GM12878 (cell line): Measurements from ENCODE around the gene DCAF15. TPM values are rescaled to one million over a fixed set of nuclear protein-coding genes. Genes with fewer than 3 reads are reported as not detected.

Experiments
- BCL11A ChIP-seq: IDR thresholded peaks from 2 replicates; pipeline ENCODE4 v1.6.1; 2011; ENCODE audit warnings: low read depth, low read length
- CEBPB ChIP-seq, 2 experiments: fragments of 150-350 bp in 1 of 2; IDR thresholded peaks; 2 replicates each; pipeline ENCODE4 v1.6.1; 2012 to 2014; ENCODE audit warnings: low read depth in 2 of 2, low read length in 2 of 2, borderline replicate concordance in 1 of 2, inconsistent platforms in 1 of 2
- CREB1 ChIP-seq: IDR thresholded peaks from 2 replicates; pipeline ENCODE4 v1.6.1; 2012; ENCODE audit warnings: low read depth, mild to moderate bottlenecking, inconsistent platforms
- GATAD2B ChIP-seq: fragments of 450-650 bp; conservative IDR thresholded peaks from 2 replicates; pipeline ENCODE4 v1.6.1; 2017; ENCODE audit warnings: low read depth, mild to moderate bottlenecking, moderate library complexity
- KLF5 ChIP-seq: fragments of 450-650 bp; IDR thresholded peaks from 2 replicates; pipeline ENCODE4 v1.6.1; 2014; ENCODE audit warnings: mild to moderate bottlenecking; ENCODE audit not compliant: partially characterized antibody
- MTA2 ChIP-seq: fragments of 450-650 bp; IDR thresholded peaks from 2 replicates; pipeline ENCODE4 v1.6.1; 2016; ENCODE audit warnings: low read depth, mild to moderate bottlenecking, moderate library complexity
- PAX5 ChIP-seq: IDR thresholded peaks from 2 replicates; pipeline ENCODE4 v1.6.1; 2011; ENCODE audit warnings: low read depth, low read length, borderline replicate concordance
- RCOR1 ChIP-seq: conservative IDR thresholded peaks from 2 replicates; pipeline ENCODE4 v1.6.1; 2012; ENCODE audit warnings: low read depth, low read length, improper control_type of control experiment
- SIN3A ChIP-seq: IDR thresholded peaks from 2 replicates; pipeline ENCODE4 v1.6.1; 2012; ENCODE audit warnings: low read depth, low read length, improper control_type of control experiment
- STAT1 ChIP-seq: fragments of 450-650 bp; conservative IDR thresholded peaks from 2 replicates; pipeline ENCODE4 v1.6.1; 2014; ENCODE audit warnings: antibody characterized with exemption, mild to moderate bottlenecking
- SUZ12 ChIP-seq: fragments of 200-600 bp; sonication (generic); IDR thresholded peaks from one replicate; pipeline ENCODE4 v1.6.1; 2018; ENCODE audit warnings: antibody characterized with exemption, mild to moderate bottlenecking; ENCODE audit not compliant: unreplicated experiment
- TBL1XR1 ChIP-seq: IDR thresholded peaks from 2 replicates; pipeline ENCODE4 v1.6.1; 2012; ENCODE audit warnings: low read depth, low read length, improper control_type of control experiment
- TCF3 ChIP-seq: IDR thresholded peaks from 2 replicates; pipeline ENCODE4 v1.6.1; 2012; ENCODE audit warnings: low read depth, mild to moderate bottlenecking, low read length, borderline replicate concordance; ENCODE audit not compliant: insufficient read depth
- polyA plus RNA-seq, 11 experiments: library from polyadenylated mRNA; depleted of rRNA in 4 of 11; unstranded in 6 of 11; stranded (reverse) in 5 of 11; fragments of >200 nt; fragmentation: Nextera tagmentation in 4 of 11; fragmentation: Illumina TruSeq in 1 of 11; extraction: Ambion mirVana in 4 of 11; extraction: Trizol in 1 of 11; gene quantifications; 1 replicate in 1 of 11; 2 replicates in 10 of 11; pipeline versions ENCODE4 v1.2.1 to v1.2.3, GENCODE V29; 2011 to 2016; ENCODE audit warnings: inconsistent platforms in 2 of 11, missing spikeins in 2 of 11, low read depth in 1 of 11
- total RNA-seq, 4 experiments: library from RNA; depleted of rRNA in 3 of 4; stranded (reverse); fragments of >200 nt in 3 of 4; fragmentation: Illumina TruSeq in 1 of 4; extraction: Trizol in 1 of 4; gene quantifications; 2 replicates each; pipeline versions ENCODE4 v1.2.1 to v1.2.3, GENCODE V29; 2013 to 2021
- TF ChIP-seq, protein P1 (sequence below): fragments of 450-650 bp; conservative IDR thresholded peaks from 2 replicates; pipeline ENCODE4 v1.6.1; 2017; ENCODE audit warnings: mild to moderate bottlenecking, moderate library complexity
- TF ChIP-seq, protein P2 (sequence below): fragments of 450-650 bp; IDR thresholded peaks from 2 replicates; pipeline ENCODE4 v1.6.1; 2017; ENCODE audit warnings: mild to moderate bottlenecking, moderate library complexity
- TF ChIP-seq, protein P3 (sequence below): fragments of 450-650 bp; IDR thresholded peaks from 2 replicates; pipeline ENCODE4 v1.6.1; 2017; ENCODE audit warnings: mild to moderate bottlenecking
- TF ChIP-seq, protein P4 (sequence below): fragments of 150-350 bp; IDR thresholded peaks from 2 replicates; pipeline ENCODE4 v1.6.1; 2014; ENCODE audit warnings: mild to moderate bottlenecking, low read depth, low read length
- TF ChIP-seq, protein P5 (sequence below): IDR thresholded peaks from 2 replicates; pipeline ENCODE4 v1.6.1; 2011; ENCODE audit warnings: mild to moderate bottlenecking, low read depth, low read length, moderate library complexity; ENCODE audit not compliant: insufficient replicate concordance

DCAF15 gene
- total and polyA plus RNA-seq, 10 of the 15 experiments (the other 5 are each of a cell fraction or from before 2014, with no cell fraction given): 0.16 to 63.4 (median 26.6) TPM

DNA sequence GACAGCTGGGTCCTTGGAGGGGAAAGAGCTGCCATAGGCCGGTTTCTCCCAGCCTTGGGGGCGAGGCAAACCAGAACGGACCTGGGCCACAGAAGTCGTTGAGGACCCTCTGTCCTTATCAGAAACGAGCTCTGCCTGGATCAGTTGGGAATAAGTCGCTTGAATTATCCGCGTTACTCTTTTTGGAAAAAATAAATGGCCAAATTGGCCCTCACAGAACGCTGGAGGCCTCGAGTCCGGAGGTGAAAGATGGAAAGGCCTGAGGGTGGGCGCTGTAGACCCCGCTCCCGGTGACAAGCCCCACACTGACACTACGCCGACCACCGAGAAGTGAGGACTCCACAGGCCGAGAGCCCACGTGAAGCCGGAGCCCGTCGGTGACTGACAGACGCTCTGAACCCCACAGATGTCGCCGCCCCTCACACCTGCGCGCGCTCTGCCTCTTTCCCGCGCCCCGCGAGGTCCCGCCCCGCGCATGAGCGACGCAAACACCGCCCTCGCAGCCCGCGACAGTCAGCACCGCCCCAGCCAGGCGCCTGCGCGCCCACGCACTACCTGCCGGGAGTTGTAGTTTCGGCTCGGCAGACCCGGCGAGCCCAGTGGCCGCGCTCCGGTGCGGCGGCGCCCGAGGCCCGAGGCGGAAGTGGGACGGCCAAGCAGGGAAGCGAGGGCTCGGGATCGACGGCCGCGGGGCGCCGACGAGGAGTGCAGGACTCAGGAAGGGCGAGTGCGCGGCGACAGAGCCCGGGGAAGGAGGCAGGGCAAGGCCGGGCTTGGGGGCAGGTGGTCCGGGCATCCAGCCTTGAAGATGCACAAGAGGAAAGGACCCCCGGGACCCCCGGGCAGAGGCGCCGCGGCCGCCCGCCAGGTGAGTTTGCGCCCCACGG lies 46.4 kb upstream of the DCAF15 start, which contains the start of the genes BRME1 and CC2D1A (continued):
- TF ChIP-seq, protein P1, sequence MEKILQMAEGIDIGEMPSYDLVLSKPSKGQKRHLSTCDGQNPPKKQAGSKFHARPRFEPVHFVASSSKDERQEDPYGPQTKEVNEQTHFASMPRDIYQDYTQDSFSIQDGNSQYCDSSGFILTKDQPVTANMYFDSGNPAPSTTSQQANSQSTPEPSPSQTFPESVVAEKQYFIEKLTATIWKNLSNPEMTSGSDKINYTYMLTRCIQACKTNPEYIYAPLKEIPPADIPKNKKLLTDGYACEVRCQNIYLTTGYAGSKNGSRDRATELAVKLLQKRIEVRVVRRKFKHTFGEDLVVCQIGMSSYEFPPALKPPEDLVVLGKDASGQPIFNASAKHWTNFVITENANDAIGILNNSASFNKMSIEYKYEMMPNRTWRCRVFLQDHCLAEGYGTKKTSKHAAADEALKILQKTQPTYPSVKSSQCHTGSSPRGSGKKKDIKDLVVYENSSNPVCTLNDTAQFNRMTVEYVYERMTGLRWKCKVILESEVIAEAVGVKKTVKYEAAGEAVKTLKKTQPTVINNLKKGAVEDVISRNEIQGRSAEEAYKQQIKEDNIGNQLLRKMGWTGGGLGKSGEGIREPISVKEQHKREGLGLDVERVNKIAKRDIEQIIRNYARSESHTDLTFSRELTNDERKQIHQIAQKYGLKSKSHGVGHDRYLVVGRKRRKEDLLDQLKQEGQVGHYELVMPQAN: no peak
- no peak for TF ChIP-seq MTA2
- TF ChIP-seq CEBPB (IDR thresholded peaks at IDR 0.05; ENCODE audit: borderline replicate concordance in 1 of 2, low read depth in 2 of 2, low read length in 2 of 2): no peak
- TF ChIP-seq CREB1: peak; percentile 78; the same call in 1 of the 2 replicates
- TF ChIP-seq RCOR1: no peak
- TF ChIP-seq, protein P2, sequence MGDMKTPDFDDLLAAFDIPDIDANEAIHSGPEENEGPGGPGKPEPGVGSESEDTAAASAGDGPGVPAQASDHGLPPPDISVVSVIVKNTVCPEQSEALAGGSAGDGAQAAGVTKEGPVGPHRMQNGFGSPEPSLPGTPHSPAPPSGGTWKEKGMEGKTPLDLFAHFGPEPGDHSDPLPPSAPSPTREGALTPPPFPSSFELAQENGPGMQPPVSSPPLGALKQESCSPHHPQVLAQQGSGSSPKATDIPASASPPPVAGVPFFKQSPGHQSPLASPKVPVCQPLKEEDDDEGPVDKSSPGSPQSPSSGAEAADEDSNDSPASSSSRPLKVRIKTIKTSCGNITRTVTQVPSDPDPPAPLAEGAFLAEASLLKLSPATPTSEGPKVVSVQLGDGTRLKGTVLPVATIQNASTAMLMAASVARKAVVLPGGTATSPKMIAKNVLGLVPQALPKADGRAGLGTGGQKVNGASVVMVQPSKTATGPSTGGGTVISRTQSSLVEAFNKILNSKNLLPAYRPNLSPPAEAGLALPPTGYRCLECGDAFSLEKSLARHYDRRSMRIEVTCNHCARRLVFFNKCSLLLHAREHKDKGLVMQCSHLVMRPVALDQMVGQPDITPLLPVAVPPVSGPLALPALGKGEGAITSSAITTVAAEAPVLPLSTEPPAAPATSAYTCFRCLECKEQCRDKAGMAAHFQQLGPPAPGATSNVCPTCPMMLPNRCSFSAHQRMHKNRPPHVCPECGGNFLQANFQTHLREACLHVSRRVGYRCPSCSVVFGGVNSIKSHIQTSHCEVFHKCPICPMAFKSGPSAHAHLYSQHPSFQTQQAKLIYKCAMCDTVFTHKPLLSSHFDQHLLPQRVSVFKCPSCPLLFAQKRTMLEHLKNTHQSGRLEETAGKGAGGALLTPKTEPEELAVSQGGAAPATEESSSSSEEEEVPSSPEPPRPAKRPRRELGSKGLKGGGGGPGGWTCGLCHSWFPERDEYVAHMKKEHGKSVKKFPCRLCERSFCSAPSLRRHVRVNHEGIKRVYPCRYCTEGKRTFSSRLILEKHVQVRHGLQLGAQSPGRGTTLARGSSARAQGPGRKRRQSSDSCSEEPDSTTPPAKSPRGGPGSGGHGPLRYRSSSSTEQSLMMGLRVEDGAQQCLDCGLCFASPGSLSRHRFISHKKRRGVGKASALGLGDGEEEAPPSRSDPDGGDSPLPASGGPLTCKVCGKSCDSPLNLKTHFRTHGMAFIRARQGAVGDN: peak; percentile 92
- no peak for TF ChIP-seq TBL1XR1
- TF ChIP-seq, protein P3, sequence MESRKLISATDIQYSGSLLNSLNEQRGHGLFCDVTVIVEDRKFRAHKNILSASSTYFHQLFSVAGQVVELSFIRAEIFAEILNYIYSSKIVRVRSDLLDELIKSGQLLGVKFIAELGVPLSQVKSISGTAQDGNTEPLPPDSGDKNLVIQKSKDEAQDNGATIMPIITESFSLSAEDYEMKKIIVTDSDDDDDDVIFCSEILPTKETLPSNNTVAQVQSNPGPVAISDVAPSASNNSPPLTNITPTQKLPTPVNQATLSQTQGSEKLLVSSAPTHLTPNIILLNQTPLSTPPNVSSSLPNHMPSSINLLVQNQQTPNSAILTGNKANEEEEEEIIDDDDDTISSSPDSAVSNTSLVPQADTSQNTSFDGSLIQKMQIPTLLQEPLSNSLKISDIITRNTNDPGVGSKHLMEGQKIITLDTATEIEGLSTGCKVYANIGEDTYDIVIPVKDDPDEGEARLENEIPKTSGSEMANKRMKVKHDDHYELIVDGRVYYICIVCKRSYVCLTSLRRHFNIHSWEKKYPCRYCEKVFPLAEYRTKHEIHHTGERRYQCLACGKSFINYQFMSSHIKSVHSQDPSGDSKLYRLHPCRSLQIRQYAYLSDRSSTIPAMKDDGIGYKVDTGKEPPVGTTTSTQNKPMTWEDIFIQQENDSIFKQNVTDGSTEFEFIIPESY: no peak
- TF ChIP-seq PAX5: peak; percentile 32; the same call in 1 of the 2 replicates
- no peak for TF ChIP-seq BCL11A
- 0 out of 2 replicates have a peak, but pooled peaks have one; percentile 82 for TF ChIP-seq STAT1
- TF ChIP-seq, protein P4, sequence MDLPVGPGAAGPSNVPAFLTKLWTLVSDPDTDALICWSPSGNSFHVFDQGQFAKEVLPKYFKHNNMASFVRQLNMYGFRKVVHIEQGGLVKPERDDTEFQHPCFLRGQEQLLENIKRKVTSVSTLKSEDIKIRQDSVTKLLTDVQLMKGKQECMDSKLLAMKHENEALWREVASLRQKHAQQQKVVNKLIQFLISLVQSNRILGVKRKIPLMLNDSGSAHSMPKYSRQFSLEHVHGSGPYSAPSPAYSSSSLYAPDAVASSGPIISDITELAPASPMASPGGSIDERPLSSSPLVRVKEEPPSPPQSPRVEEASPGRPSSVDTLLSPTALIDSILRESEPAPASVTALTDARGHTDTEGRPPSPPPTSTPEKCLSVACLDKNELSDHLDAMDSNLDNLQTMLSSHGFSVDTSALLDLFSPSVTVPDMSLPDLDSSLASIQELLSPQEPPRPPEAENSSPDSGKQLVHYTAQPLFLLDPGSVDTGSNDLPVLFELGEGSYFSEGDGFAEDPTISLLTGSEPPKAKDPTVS: no peak
- TF ChIP-seq, protein P5, sequence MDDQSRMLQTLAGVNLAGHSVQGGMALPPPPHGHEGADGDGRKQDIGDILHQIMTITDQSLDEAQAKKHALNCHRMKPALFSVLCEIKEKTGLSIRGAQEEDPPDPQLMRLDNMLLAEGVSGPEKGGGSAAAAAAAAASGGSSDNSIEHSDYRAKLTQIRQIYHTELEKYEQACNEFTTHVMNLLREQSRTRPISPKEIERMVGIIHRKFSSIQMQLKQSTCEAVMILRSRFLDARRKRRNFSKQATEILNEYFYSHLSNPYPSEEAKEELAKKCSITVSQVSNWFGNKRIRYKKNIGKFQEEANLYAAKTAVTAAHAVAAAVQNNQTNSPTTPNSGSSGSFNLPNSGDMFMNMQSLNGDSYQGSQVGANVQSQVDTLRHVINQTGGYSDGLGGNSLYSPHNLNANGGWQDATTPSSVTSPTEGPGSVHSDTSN: peak; percentile 87
- peak; percentile 84 for TF ChIP-seq GATAD2B
- no peak for TF ChIP-seq KLF5
- 0 out of 2 replicates have a peak, but pooled peaks have one; percentile 11 for TF ChIP-seq TCF3
- no peak for TF ChIP-seq SIN3A
- no peak for TF ChIP-seq SUZ12
